Measurements from ENCODE around the gene PCBP3. TPM values are rescaled to one million over a fixed set of nuclear protein-coding genes. Genes with fewer than 3 reads are reported as not detected.

Gene PCBP3
- total and polyA plus RNA-seq, 2 experiments from 2014 or later, result 3.4 to 4.3 TPM

GRCh38 chr21:45788198-45788597, 144.7 kb downstream of the PCBP3 start:
- no peak overlapping the region for H3K4me3 ChIP-seq
- no peak overlapping the region for H3K27ac ChIP-seq
- H3K4me1 ChIP-seq (ENCODE audit: low read depth), result no peaks in the 10 kb centered on the region
- no peaks in the 10 kb centered on the region for H3K27me3 ChIP-seq
- no peaks in the 10 kb centered on the region for H3K36me3 ChIP-seq
- no peak for DNase-seq (ENCODE audit: low read depth in 1 of 2, low spot score in 1 of 2)
- TF ChIP-seq CTCF (IDR thresholded peaks at IDR 0.05; ENCODE audit: low read depth, low read length), result no peak
- H3K9me3 ChIP-seq (ENCODE audit: low read depth), result no peaks in the 10 kb centered on the region

GRCh38 chr21:45788637-45789506, 145.3 kb downstream of the PCBP3 start:
- DNase-seq (ENCODE audit: low read depth in 1 of 2, low spot score in 1 of 2), result no peak
- Histone ChIP-seq H3K9me3 (ENCODE audit: low read depth) (no peaks in the 10 kb centered on the region), H3K36me3 (no peaks in the 10 kb centered on the region), H3K4me3 (no peak overlapping the region), H3K27me3 (no peaks in the 10 kb centered on the region), H3K27ac (no peak overlapping the region), H3K4me1 (ENCODE audit: low read depth) (no peaks in the 10 kb centered on the region)
- no peak for TF ChIP-seq CTCF (IDR thresholded peaks at IDR 0.05; ENCODE audit: low read depth, low read length)

DNA sequence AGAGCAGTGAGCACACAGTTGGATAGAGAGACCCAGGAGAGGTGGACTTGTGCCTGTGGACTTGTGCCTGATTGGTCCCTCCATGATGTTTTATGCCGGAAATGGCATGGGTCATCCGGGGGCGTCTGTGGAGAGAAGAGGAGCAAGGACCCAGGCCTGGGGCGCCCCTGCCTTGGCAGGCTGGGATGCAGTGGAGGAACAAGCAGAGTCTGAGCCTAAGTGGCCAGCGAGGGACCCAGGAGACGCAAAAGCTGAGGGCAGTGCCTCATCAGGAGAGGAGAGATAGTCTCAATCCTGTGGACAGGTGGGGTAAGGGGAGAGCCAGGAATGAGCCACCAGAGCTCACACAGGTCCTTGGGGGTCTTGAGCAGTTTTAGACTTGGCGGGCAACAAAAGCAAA, 146.9 kb downstream of the PCBP3 start:
- Histone ChIP-seq H3K36me3 (no peaks in the 10 kb centered on the region), H3K4me3 (no peak overlapping the region), H3K27ac (no peak overlapping the region), H3K27me3 (no peaks in the 10 kb centered on the region), H3K4me1 (ENCODE audit: low read depth) (no peaks in the 10 kb centered on the region), H3K9me3 (ENCODE audit: low read depth) (no peaks in the 10 kb centered on the region)
- no peak for DNase-seq (ENCODE audit: low read depth in 1 of 2, low spot score in 1 of 2)
- no peak for TF ChIP-seq CTCF (IDR thresholded peaks at IDR 0.05; ENCODE audit: low read depth, low read length)

- Histone ChIP-seq H3K27ac (no peak overlapping the region), H3K9me3 (ENCODE audit: low read depth) (no peaks in the 10 kb centered on the region), H3K4me3 (no peak overlapping the region), H3K27me3 (no peaks in the 10 kb centered on the region), H3K36me3 (no peaks in the 10 kb centered on the region), H3K4me1 (ENCODE audit: low read depth) (no peaks in the 10 kb centered on the region)
- TF ChIP-seq CTCF (IDR thresholded peaks at IDR 0.05; ENCODE audit: low read depth, low read length), result no peak
- no peak for DNase-seq (ENCODE audit: low read depth in 1 of 2, low spot score in 1 of 2)
Measured at GRCh38 chr21:45791562-45792418, 148.3 kb downstream of the PCBP3 start.

GRCh38 chr21:45792682-45793383, 149.3 kb downstream of the PCBP3 start:
- Histone ChIP-seq H3K9me3 (ENCODE audit: low read depth) (no peaks in the 10 kb centered on the region), H3K27me3 (no peaks in the 10 kb centered on the region), H3K4me1 (ENCODE audit: low read depth) (no peaks in the 10 kb centered on the region), H3K27ac (no peak overlapping the region), H3K4me3 (no peak overlapping the region), H3K36me3 (no peaks in the 10 kb centered on the region)
- DNase-seq (ENCODE audit: low read depth in 1 of 2, low spot score in 1 of 2), result no peak
- no peak for TF ChIP-seq CTCF (IDR thresholded peaks at IDR 0.05; ENCODE audit: low read depth, low read length)
